HCT116 (cell line): ENCODE results near the gene CLIC4. TPM values are rescaled to one million over a fixed set of nuclear protein-coding genes. Genes with fewer than 3 reads are reported as not detected.
A peak's percentile ranks its signal among the peaks of the same experiment; 100 is the strongest.

Experiments used
- ATAC-seq: fragments of 200-7000 bp; cut with Tn5 transposase; 2 replicates; pipeline ENCODE4 v1.9.1; 2020; ENCODE audit warnings: mild to moderate bottlenecking, moderate library complexity
- BruUV-seq: library from RNA; stranded (reverse); fragments of 400-500 nt; replicated peaks from 2 replicates; lab custom pipeline; 2021; lab: Mats Ljungman, UMichigan
- CTCF ChIA-PET: fragments of 300-600 bp; sonication (Branson Sonifier 250); formaldehyde crosslinking; loops from one replicate; lab custom pipeline; 2021; ENCODE audit warnings: antibody characterized with exemption; lab: Charles Lee
- POLR2A ChIA-PET: fragments of 300-600, 350-600 bp; sonication (Branson Sonifier 250); formaldehyde crosslinking; loops from one replicate; lab custom pipeline; 2021; ENCODE audit warnings: antibody characterized with exemption; lab: Charles Lee
- RAD21 ChIA-PET, 2 experiments: fragments of 300-600 bp; sonication (Branson Sonifier 250); formaldehyde crosslinking; loops; one replicate each; lab custom pipeline; 2023; ENCODE audit warnings: low total read pairs in 2 of 2; ENCODE audit not compliant: uncharacterized antibody in 2 of 2, unreplicated experiment in 2 of 2, low non-redundant PET in 1 of 2; lab: Charles Lee
- DNase-seq: peaks from one replicate; pipeline ENCODE4 v3.0.0-alpha.2; 2010; ENCODE audit warnings: low read depth, low spot score
- H2AFZ ChIP-seq: fragments of 200-600 bp; shearing (Covaris generic), sonication (generic); 2 replicates; pipeline ENCODE4 v1.6.1; 2017; ENCODE audit warnings: low read depth, mixed run types, mixed read lengths, antibody characterized with exemption, low read length; ENCODE audit not compliant: poor library complexity, severe bottlenecking
- H3K27ac ChIP-seq: 2 replicates; pipeline ENCODE4 v1.5.1; 2012; ENCODE audit warnings: low read depth, low read length
- H3K27me3 ChIP-seq: fragments of 200-600 bp; sonication (generic); 2 replicates; pipeline ENCODE4 v1.6.1; 2016; ENCODE audit warnings: mixed run types, low read length, mixed read lengths; ENCODE audit not compliant: insufficient read depth
- H3K36me3 ChIP-seq, 2 experiments: fragments of 200-500 bp in 1 of 2; fragments of 200-600 bp in 1 of 2; sonication (Bioruptor generic) in 1 of 2; sonication (generic) in 1 of 2; 2 replicates each; pipeline versions ENCODE4 v1.5.1 to v1.6.1; 2014 to 2016; ENCODE audit warnings: low read length in 2 of 2, inconsistent platforms in 1 of 2, mixed read lengths in 1 of 2, mixed run types in 1 of 2; ENCODE audit not compliant: insufficient read depth in 2 of 2, control insufficient read depth in 1 of 2
- H3K4me1 ChIP-seq, 2 experiments: fragments of 200-600 bp in 1 of 2; sonication (generic) in 1 of 2; 2 replicates each; pipeline versions ENCODE4 v1.5.1 to v1.6.1; 2012 to 2017; ENCODE audit warnings: low read length in 2 of 2, inconsistent platforms in 1 of 2, mild to moderate bottlenecking in 1 of 2, mixed read lengths in 1 of 2, mixed run types in 1 of 2, moderate library complexity in 1 of 2; ENCODE audit not compliant: insufficient read depth in 2 of 2, control insufficient read depth in 1 of 2
- H3K4me2 ChIP-seq: fragments of 200-600 bp; sonication (generic); 2 replicates; pipeline ENCODE4 v1.6.1; 2017; ENCODE audit warnings: mixed run types, low read length, mixed read lengths
- H3K4me3 ChIP-seq, 2 experiments: fragments of 200-600 bp in 1 of 2; sonication (generic) in 1 of 2; replicated peaks in 1 of 2; 2 replicates each; pipeline ENCODE4 v1.5.1; 2011 to 2016; ENCODE audit warnings: low read length in 2 of 2, control low read depth in 1 of 2, low read depth in 1 of 2, mild to moderate bottlenecking in 1 of 2, mixed read lengths in 1 of 2, mixed run types in 1 of 2
- H3K79me2 ChIP-seq: fragments of 200-600 bp; sonication (generic); 2 replicates; pipeline ENCODE4 v1.6.1; 2017; ENCODE audit warnings: mild to moderate bottlenecking, mixed run types, low read length, moderate library complexity, mixed read lengths; ENCODE audit not compliant: insufficient read depth
- H3K9ac ChIP-seq: fragments of 200-600 bp; sonication (generic); 2 replicates; pipeline ENCODE4 v1.6.1; 2016; ENCODE audit warnings: low read length, mixed read lengths
- H3K9me2 ChIP-seq: fragments of 200-600 bp; sonication (generic), shearing (Covaris generic); 2 replicates; pipeline ENCODE4 v1.6.1; 2017; ENCODE audit warnings: mixed run types, mild to moderate bottlenecking, moderate library complexity; ENCODE audit not compliant: insufficient read depth
- H3K9me3 ChIP-seq, 2 experiments: fragments of 200-500 bp in 1 of 2; fragments of 200-600 bp in 1 of 2; sonication (Bioruptor generic) in 1 of 2; sonication (generic) in 1 of 2; 2 replicates each; pipeline ENCODE4 v1.6.1; 2014 to 2017; ENCODE audit warnings: low read length in 2 of 2, mixed read lengths in 2 of 2, inconsistent platforms in 1 of 2, low read depth in 1 of 2, mild to moderate bottlenecking in 1 of 2, mixed run types in 1 of 2, moderate library complexity in 1 of 2; ENCODE audit not compliant: control insufficient read depth in 1 of 2, insufficient read depth in 1 of 2
- H4K20me1 ChIP-seq: fragments of 200-600 bp; sonication (generic), shearing (Covaris generic); 2 replicates; pipeline ENCODE4 v1.6.1; 2017; ENCODE audit warnings: mixed run types, mild to moderate bottlenecking, moderate library complexity; ENCODE audit not compliant: insufficient read depth
- CBX3 ChIP-seq: IDR thresholded peaks from 2 replicates; pipeline ENCODE4 v1.6.1; 2012; ENCODE audit warnings: low read depth
- CEBPB ChIP-seq: IDR thresholded peaks from 2 replicates; pipeline ENCODE4 v1.6.1; 2012; ENCODE audit warnings: low read depth
- CTCF ChIP-seq, 3 experiments: fragments of 200-600 bp in 1 of 3; sonication (generic) in 1 of 3; IDR thresholded peaks in 2 of 3; conservative IDR thresholded peaks in 1 of 3; 2 replicates each; pipeline ENCODE4 v1.5.1; 2012 to 2017; ENCODE audit warnings: low read depth in 2 of 3, low read length in 2 of 3, antibody characterized with exemption in 1 of 3, borderline replicate concordance in 1 of 3, control low read depth in 1 of 3, mild to moderate bottlenecking in 1 of 3, mixed read lengths in 1 of 3, mixed run types in 1 of 3, moderate library complexity in 1 of 3; ENCODE audit not compliant: insufficient read depth in 1 of 3
- ELF1 ChIP-seq: IDR thresholded peaks from 2 replicates; pipeline ENCODE4 v1.6.1; 2012; ENCODE audit warnings: low read depth, borderline replicate concordance
- EZH2 ChIP-seq: fragments of 200-600 bp; sonication (generic); IDR thresholded peaks from 2 replicates; pipeline ENCODE4 v1.6.1; 2017; ENCODE audit warnings: antibody characterized with exemption, mixed run types
- EZH2phosphoT487 ChIP-seq: fragments of 200-600 bp; IDR thresholded peaks from 2 replicates; pipeline ENCODE4 v1.6.1; 2018; ENCODE audit warnings: antibody characterized with exemption, borderline replicate concordance
- FOSL1 ChIP-seq: IDR thresholded peaks from 2 replicates; pipeline ENCODE4 v1.6.1; 2012; ENCODE audit warnings: low read depth
- JUND ChIP-seq: IDR thresholded peaks from 2 replicates; pipeline ENCODE4 v1.6.1; 2012
- POLR2A ChIP-seq: IDR thresholded peaks from 2 replicates; pipeline ENCODE4 v1.7.0; 2011; ENCODE audit warnings: borderline replicate concordance; ENCODE audit not compliant: insufficient read depth, insufficient read length; ENCODE audit errors: extremely low read depth
- SIN3A ChIP-seq: IDR thresholded peaks from 2 replicates; pipeline ENCODE4 v1.6.1; 2012; ENCODE audit warnings: low read depth
- SP1 ChIP-seq: IDR thresholded peaks from 2 replicates; pipeline ENCODE4 v1.6.1; 2012; ENCODE audit warnings: low read depth
- SRF ChIP-seq: IDR thresholded peaks from 2 replicates; pipeline ENCODE4 v1.6.1; 2012; ENCODE audit warnings: low read depth
- YY1 ChIP-seq: IDR thresholded peaks from 2 replicates; pipeline ENCODE4 v1.6.1; 2011; ENCODE audit warnings: low read length, low read depth, moderate library complexity, mild to moderate bottlenecking; ENCODE audit not compliant: insufficient replicate concordance; ENCODE audit errors: extremely low read depth
- ZFX ChIP-seq: fragments of 450-650 bp; IDR thresholded peaks from 2 replicates; pipeline ENCODE4 v1.6.1; 2017
- ZNF274 ChIP-seq: fragments of 200-500 bp; sonication (Bioruptor generic); IDR thresholded peaks from 2 replicates; pipeline ENCODE4 v1.6.1; 2014; ENCODE audit warnings: mild to moderate bottlenecking, low read depth, low read length, inconsistent platforms
- intact Hi-C: fragments of 100-400 bp; cut with micrococcal nuclease; formaldehyde crosslinking; loops from 2 replicates; pipeline ENCODE4 v1.10.0; 2022
- total RNA-seq: library from RNA; stranded (reverse); gene quantifications from one replicate; pipeline ENCODE4 v1.2.1, GENCODE V29; 2021; ENCODE audit not compliant: unreplicated experiment

The CLIC4 gene
- total RNA-seq, 1 experiment from 2014 or later: 77.2 TPM

DNA sequence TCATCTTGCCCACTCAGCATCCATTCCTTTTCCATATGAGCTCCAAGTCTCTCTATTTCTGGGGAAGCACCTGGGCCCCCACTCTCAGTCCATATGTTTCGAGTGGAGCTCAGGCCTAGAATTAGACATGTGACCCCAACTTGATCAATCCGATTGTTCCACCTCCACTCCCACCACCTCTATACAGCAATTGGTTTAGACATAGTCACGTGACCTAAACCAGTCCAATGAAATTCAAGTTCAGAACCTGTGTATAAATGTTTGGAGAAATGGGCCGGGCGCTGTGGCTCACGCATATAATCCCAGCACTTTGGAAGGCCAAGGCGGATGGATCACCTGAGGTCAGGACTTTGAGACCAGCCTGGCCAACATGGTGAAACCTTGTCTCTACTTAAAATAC lies 29.6 kb upstream of the CLIC4 start (continued):
- no peak for TF ChIP-seq FOSL1
- TF ChIP-seq ZFX: no peak
- no peak for TF ChIP-seq SP1
- no peak for TF ChIP-seq YY1

DNA sequence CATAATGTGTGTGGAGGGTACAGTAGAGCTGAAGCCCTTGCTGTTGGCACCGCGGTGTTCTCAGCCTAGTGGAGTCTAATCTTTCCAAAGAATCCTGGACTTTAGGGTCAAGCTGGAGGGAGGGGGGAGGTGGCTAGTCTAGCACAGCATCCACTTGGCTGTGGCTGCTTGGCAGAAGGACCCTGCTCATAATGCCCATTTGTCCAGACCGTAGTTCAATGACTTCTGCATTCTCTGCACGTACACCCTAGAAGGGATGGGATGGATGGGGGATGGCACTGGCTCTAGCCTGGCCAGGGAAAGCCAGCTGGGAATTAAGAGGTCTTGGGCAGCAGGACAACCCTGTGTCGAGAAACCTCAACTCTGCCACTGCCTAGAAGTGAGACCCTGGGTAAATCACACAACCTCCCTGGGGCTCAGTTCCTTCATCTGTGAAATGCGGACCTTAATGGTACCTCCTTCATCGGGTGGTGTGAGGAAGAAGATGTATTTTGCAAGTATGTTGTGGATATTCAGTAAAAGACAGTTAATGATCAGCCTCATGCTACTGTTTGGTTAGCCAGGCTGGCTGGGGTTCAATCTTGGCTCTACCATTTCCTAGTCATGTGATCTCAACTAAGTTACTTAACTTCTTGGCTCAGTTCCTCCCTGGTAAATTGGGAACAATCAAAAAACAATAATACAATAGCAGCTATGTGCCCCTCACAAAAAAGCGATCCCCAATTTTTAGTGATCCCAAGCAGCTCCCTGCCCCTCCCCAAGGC lies 27.2 kb upstream of the CLIC4 start:
- Histone ChIP-seq H3K36me3 (no peaks in the 10 kb centered on the region), H3K9me2 (no peaks in the 10 kb centered on the region), H4K20me1 (no peaks in the 10 kb centered on the region), H3K79me2 (no peaks in the 10 kb centered on the region), H3K27ac (no peak overlapping the region), H3K4me2 (peak overlapping the region; percentile 48), H3K9me3 (no peaks in the 10 kb centered on the region), H2AFZ (no peak overlapping the region), H3K9ac (no peak overlapping the region), H3K4me3 (0 out of 4 replicates have a peak overlapping the region, but pooled peaks of 1 of the 2 experiments have one; percentile 20), H3K27me3 (no peaks in the 10 kb centered on the region), H3K4me1 (peaks cover 17 to 59% of the 10 kb centered on the region in 2 experiments)
- POLR2A ChIA-PET: interaction anchor here (1.6 kb wide), 1 partner anchor 13 kb away, joined by 3 read pairs; no protein-coding TSS in a partner anchor
- ATAC-seq (no peak), DNase-seq (no peak)
- RAD21 ChIA-PET: no interaction called here
- CTCF ChIA-PET: no interaction called here
- intact Hi-C loops: no loop called here
- TF ChIP-seq EZH2: no peak
- no peak for TF ChIP-seq EZH2phosphoT487
- no peak for TF ChIP-seq FOSL1
- no peak for TF ChIP-seq SRF
- TF ChIP-seq ZFX: no peak
- BruUV-seq: no TSS peak

DNA sequence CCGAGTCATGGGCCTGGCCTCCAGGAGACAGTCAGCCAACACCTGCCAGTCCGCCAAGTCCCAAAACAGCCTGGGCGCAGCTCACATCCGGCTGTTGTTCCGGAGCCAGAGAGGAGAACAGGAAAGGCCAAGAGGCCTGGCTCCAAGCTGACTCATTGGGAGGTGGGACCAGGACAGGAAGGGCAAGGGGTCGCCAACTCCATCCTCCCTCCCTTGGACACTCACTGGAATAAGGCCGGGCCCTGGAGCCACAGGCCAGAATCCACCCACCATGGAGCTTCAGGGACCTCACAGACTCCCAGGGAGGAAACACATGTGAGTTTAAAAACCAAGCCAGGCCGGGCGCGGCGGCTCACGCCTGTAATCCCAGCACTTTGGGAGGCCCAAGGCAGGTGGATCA lies 25.1 kb upstream of the CLIC4 start:
- H3K4me3 ChIP-seq: no peak overlapping the region
- ATAC-seq: peak; percentile 12; the same call in 1 of the 2 replicates
- peak overlapping the region; percentile 17; the same call in 1 of the 2 replicates for H3K9ac ChIP-seq
- H3K9me2 ChIP-seq: no peaks in the 10 kb centered on the region
- RAD21 ChIA-PET: no interaction called here
- POLR2A ChIA-PET: interaction anchor here (0.7 kb wide), 1 partner anchor 32 kb away, joined by 3 read pairs; no protein-coding TSS in a partner anchor
- peak overlapping the region; percentile 44 for H3K27ac ChIP-seq
- no peaks in the 10 kb centered on the region for H3K36me3 ChIP-seq
- no peak overlapping the region for H2AFZ ChIP-seq
- H3K4me1 ChIP-seq: peaks cover 18 to 51% of the 10 kb centered on the region in 2 experiments
- DNase-seq: no peak
- CTCF ChIA-PET: no interaction called here
- no peaks in the 10 kb centered on the region for H3K9me3 ChIP-seq
- H4K20me1 ChIP-seq: no peaks in the 10 kb centered on the region
- intact Hi-C loops: no loop called here
- no peaks in the 10 kb centered on the region for H3K79me2 ChIP-seq
- H3K27me3 ChIP-seq: no peaks in the 10 kb centered on the region
- peak overlapping the region; percentile 45 for H3K4me2 ChIP-seq
- no TSS peak for BruUV-seq
- TF ChIP-seq SIN3A (no peak), POLR2A (no peak), CEBPB (no peak), ELF1 (no peak), SP1 (peak; percentile 51; the same call in 1 of the 2 replicates), CTCF (IDR thresholded peaks at IDR 0.05 in 2 of 3, conservative IDR thresholded peaks at IDR 0.05 in 1 of 3; ENCODE audit: borderline replicate concordance in 1 of 3, insufficient read depth in 1 of 3, low read depth in 2 of 3, low read length in 2 of 3) (no peak), CBX3 (peak; percentile 41; the same call in 1 of the 2 replicates), JUND (peak; percentile 32; the same call in 1 of the 2 replicates), SRF (no peak), ZNF274 (no peak), YY1 (no peak)
